Left lung (tissue), 10 donors: Measurements from ENCODE around the gene EHD2. TPM values are rescaled to one million over a fixed set of nuclear protein-coding genes. Genes with fewer than 3 reads are reported as not detected.

Experiments used
- ATAC-seq: fragments of 200-7000 bp; cut with Tn5 transposase; one replicate; pipeline ENCODE4 v1.9.1; 2020; ENCODE audit warnings: moderate library complexity
- DNase-seq, 4 donors: peaks; one replicate each; pipeline ENCODE4 v3.0.0-alpha.2; 2013 to 2020
- H3K27ac ChIP-seq, 2 donors: fragments of 200-600 bp; sonication (generic) in 1 of 2; one replicate each; pipeline versions ENCODE4 v1.5.0 to v1.8.0; 2020 to 2021
- H3K27me3 ChIP-seq, 2 donors: fragments of 200-600 bp; sonication (generic) in 1 of 2; one replicate each; pipeline versions ENCODE4 v1.5.0 to v1.8.0; 2020 to 2021
- H3K36me3 ChIP-seq, 2 donors: fragments of 200-600 bp; sonication (generic) in 1 of 2; one replicate each; pipeline versions ENCODE4 v1.5.0 to v1.8.0; 2020 to 2021
- H3K4me1 ChIP-seq, 2 donors: fragments of 200-600 bp; one replicate each; pipeline ENCODE4 v1.8.0; 2021
- H3K4me3 ChIP-seq, 2 donors: fragments of 200-600 bp; sonication (generic) in 1 of 2; one replicate each; pipeline versions ENCODE4 v1.5.0 to v1.8.0; 2020 to 2021; ENCODE audit warnings: mild to moderate bottlenecking in 1 of 2
- H3K9me3 ChIP-seq, 2 donors: fragments of 200-600 bp; sonication (generic) in 1 of 2; one replicate each; pipeline versions ENCODE4 v1.5.0 to v1.8.0; 2020 to 2021
- intact Hi-C, 2 donors: fragments of 100-400 bp; cut with DNase I; formaldehyde crosslinking; loops; one replicate each; pipeline versions ENCODE4 v1.11.2 to v1.14.2; 2022
- polyA plus RNA-seq, 6 donors: library from polyadenylated mRNA; unstranded; fragments of 120-200 nt; gene quantifications; one replicate each; pipeline ENCODE4 v1.2.1, GENCODE V29; 2013; ENCODE audit not compliant: insufficient read length in 6 of 6
- total RNA-seq, 2 donors: library from RNA; stranded (reverse); fragmentation: NEBNext Ultra II Directional; extraction: Animal tissue kit (Norgen Biotek cat#: 25700); gene quantifications; one replicate each; pipeline ENCODE4 v1.2.1, GENCODE V29; 2021
- TF ChIP-seq, protein P1 (sequence below), 2 donors: fragments of 200-600 bp; sonication (generic) in 1 of 2; IDR thresholded peaks; one replicate each; pipeline versions ENCODE4 v1.5.0 to v1.8.0; 2021; ENCODE audit warnings: antibody characterized with exemption in 2 of 2
- donor health status: DM: no; HTN: yes; CAD: no.
- donor health status: DM: no; HTN: no; CAD: no.

Gene EHD2
- total and polyA plus RNA-seq, 8 donors, result 97.3 to 263 (median 130) TPM

DNA sequence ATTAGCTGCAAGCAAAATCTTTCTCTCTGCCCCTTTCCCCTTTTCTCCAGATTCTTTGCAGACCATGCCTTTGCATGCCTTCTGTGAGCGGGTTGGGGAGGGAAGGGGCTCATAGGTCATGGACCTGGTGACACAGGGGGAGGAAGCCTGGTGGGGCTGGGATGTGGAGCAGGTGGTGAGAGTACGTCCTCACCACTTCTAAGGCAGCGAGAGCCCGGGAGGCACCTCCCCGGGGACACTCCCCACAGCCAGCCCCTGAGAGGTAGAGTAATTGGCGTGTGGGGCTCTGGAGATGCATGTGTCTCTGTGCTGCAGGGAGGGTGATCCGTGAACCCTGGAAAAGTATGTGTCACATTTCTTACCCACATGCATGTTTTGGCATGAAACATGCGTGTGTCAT lies 42.5 kb upstream of the EHD2 start:
- Histone ChIP-seq H3K9me3 (no peaks in the 10 kb centered on the region), H3K27ac (no peak overlapping the region), H3K4me3 (no peak overlapping the region), H3K27me3 (no peaks in the 10 kb centered on the region), H3K4me1 (peaks cover 5 to 24% of the 10 kb centered on the region in 2 donors), H3K36me3 (peaks cover 0 to 43% of the 10 kb centered on the region in 2 donors)
- intact Hi-C loops, result no loop called here
- no peak for ATAC-seq
- no peak for DNase-seq
- TF ChIP-seq, protein P1, sequence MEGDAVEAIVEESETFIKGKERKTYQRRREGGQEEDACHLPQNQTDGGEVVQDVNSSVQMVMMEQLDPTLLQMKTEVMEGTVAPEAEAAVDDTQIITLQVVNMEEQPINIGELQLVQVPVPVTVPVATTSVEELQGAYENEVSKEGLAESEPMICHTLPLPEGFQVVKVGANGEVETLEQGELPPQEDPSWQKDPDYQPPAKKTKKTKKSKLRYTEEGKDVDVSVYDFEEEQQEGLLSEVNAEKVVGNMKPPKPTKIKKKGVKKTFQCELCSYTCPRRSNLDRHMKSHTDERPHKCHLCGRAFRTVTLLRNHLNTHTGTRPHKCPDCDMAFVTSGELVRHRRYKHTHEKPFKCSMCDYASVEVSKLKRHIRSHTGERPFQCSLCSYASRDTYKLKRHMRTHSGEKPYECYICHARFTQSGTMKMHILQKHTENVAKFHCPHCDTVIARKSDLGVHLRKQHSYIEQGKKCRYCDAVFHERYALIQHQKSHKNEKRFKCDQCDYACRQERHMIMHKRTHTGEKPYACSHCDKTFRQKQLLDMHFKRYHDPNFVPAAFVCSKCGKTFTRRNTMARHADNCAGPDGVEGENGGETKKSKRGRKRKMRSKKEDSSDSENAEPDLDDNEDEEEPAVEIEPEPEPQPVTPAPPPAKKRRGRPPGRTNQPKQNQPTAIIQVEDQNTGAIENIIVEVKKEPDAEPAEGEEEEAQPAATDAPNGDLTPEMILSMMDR (IDR thresholded peaks at IDR 0.05), result no peak

DNA sequence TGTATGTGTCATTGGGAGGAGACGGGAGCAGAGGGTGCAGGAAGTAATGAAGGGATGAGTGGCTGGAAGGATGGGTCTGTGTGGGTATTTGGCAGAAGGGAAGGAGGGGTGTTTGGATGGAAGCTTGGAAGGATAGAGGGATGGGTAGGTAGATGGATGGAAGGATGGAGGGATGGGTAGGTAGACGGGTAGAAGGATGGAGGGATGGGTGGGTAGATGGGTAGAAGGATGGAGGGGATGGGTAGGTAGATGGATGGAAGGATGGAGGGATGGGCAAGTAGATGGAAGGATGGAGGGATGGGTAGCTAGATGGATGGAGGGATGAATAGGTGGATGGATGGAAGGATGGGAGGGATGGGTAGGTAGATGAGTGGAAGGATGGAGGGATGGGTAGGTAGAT lies 41.7 kb upstream of the EHD2 start:
- DNase-seq, result no peak
- no peak for ATAC-seq

DNA sequence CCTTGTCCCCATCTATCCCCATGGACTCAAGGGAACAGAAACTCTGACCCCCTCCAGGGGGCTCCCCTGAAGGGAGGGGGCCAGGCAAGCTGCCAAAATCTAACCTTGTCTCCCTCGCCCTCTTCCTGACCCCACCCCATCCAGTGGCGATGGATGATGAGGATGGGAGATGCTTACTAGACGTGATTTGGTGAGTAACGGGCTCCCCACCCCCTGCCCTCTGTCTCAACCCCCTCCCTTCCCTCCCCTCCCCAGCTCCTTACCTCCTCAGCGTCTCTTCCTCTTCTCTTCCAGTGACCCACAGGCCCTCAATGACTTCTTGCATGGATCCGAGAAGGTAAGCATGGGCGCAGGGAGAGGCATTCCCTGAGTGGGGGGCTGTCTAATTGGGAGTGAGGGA lies 39.8 kb upstream of the EHD2 start:
- intact Hi-C loops, result no loop called here

More for the DNA sequence above, 41.7 kb upstream of the EHD2 start:
- no peaks in the 10 kb centered on the region for H3K9me3 ChIP-seq
- H3K27me3 ChIP-seq, result no peaks in the 10 kb centered on the region
- TF ChIP-seq, protein P1 (IDR thresholded peaks at IDR 0.05), result no peak
- no peak overlapping the region for H3K27ac ChIP-seq
- peaks cover 0 to 48% of the 10 kb centered on the region in 2 donors for H3K36me3 ChIP-seq
- intact Hi-C loops, result no loop called here
- H3K4me1 ChIP-seq, result peaks cover 5 to 16% of the 10 kb centered on the region in 2 donors
- no peak overlapping the region for H3K4me3 ChIP-seq

DNA sequence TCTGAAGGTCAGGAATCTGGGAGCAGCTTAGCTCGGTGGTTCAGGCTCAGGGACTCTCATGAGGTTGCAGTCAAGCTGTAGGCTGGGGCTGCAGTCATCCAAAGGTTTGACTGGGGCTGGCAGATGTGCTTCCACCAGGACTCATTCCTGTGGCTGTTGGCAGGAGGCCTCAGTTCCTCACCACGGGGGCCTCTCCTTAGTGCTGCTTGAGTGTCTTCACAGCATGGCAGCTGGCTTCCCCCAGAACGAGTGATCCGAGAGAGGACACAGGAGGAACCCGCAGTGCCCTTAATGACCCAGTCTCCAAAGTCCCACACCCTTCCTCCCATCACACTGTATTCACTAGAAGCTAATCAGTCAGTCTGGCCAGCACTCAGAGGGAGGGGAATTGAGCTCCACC lies 38.7 kb upstream of the EHD2 start:
- DNase-seq (no peak), ATAC-seq (no peak)
- no peaks in the 10 kb centered on the region for H3K9me3 ChIP-seq
- H3K36me3 ChIP-seq, result peaks cover 0 to 73% of the 10 kb centered on the region in 2 donors
- H3K27me3 ChIP-seq, result no peaks in the 10 kb centered on the region
- no peak overlapping the region for H3K4me3 ChIP-seq
- no peak overlapping the region for H3K27ac ChIP-seq
- TF ChIP-seq, protein P1 (IDR thresholded peaks at IDR 0.05), result no peak
- no peaks in the 10 kb centered on the region for H3K4me1 ChIP-seq
- intact Hi-C loops, result no loop called here

More for the DNA sequence above, 39.8 kb upstream of the EHD2 start:
- TF ChIP-seq, protein P1 (IDR thresholded peaks at IDR 0.05), result no peak
- H3K36me3 ChIP-seq, result peaks cover 0 to 64% of the 10 kb centered on the region in 2 donors
- H3K4me3 ChIP-seq, result no peak overlapping the region
- H3K4me1 ChIP-seq, result no peaks in the 10 kb centered on the region
- H3K27me3 ChIP-seq, result no peaks in the 10 kb centered on the region
- DNase-seq (no peak), ATAC-seq (no peak)
- no peaks in the 10 kb centered on the region for H3K9me3 ChIP-seq
- H3K27ac ChIP-seq, result no peak overlapping the region

DNA sequence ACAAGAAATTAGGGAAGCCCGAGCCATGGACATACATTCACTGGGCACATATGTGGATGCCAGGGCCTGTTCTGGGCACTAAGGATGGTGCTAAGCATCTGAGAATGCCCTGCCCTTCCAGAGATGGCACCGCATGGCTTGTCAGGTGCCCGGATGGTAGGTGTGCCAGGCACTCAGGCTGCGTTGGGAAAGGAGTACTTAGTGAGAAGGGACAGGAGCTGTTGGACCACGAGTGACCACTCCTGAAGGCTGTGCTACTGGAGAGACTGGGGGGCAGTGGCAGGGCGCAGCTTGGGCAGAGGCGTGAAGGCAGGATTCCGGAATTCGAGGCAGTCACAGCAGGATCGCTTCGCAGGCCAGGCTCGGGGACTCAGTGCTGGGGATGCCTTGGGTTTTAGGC lies 38.0 kb upstream of the EHD2 start:
- Histone ChIP-seq H3K9me3 (no peaks in the 10 kb centered on the region), H3K4me1 (no peaks in the 10 kb centered on the region), H3K27ac (no peak overlapping the region), H3K27me3 (no peaks in the 10 kb centered on the region), H3K4me3 (no peak overlapping the region), H3K36me3 (peaks cover 0 to 74% of the 10 kb centered on the region in 2 donors)
- TF ChIP-seq, protein P1 (IDR thresholded peaks at IDR 0.05), result no peak
- DNase-seq (no peak), ATAC-seq (no peak)
- intact Hi-C loops, result no loop called here
